NT2/D1 (cell line): Measurements from ENCODE around the gene IER5L.

Experiments
- YY1 ChIP-seq: IDR thresholded peaks from 2 replicates; pipeline ENCODE4 v1.6.1; 2011; ENCODE audit not compliant: insufficient read length, insufficient read depth
- ZNF274 ChIP-seq: IDR thresholded peaks from 2 replicates; pipeline ENCODE4 v1.6.1; 2011; ENCODE audit warnings: mild to moderate bottlenecking, low read depth, low read length

DNA sequence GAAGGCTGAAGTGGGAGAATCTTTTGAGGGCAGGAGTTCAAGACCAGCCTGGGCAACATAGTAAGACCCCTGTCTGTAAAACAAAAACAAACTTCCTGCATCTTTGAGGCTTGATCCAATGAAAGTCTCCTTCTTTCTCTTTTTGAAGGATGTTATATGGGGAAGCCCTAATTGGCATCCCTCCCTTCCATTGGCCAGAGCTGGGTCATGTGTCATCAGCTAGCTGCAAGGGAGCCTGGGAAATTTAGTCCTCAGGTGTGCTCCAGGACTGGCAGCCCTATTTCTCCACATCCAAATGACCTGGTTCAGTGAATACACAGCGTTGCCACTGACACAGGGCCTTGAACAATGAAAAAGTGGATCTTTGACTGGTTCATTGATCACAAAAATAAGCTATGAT, 9.0 kb upstream of the IER5L start:
- TF ChIP-seq ZNF274 (no peak), YY1 (no peak)
